ENCODE measurements around the gene CDKN2AIPNL. TPM values are rescaled to one million over a fixed set of nuclear protein-coding genes. Genes with fewer than 3 reads are reported as not detected.

Gene CDKN2AIPNL
- total RNA-seq, 3 donors from 2014 or later, result 16.0 to 24.4 (median 17.1) TPM

DNA sequence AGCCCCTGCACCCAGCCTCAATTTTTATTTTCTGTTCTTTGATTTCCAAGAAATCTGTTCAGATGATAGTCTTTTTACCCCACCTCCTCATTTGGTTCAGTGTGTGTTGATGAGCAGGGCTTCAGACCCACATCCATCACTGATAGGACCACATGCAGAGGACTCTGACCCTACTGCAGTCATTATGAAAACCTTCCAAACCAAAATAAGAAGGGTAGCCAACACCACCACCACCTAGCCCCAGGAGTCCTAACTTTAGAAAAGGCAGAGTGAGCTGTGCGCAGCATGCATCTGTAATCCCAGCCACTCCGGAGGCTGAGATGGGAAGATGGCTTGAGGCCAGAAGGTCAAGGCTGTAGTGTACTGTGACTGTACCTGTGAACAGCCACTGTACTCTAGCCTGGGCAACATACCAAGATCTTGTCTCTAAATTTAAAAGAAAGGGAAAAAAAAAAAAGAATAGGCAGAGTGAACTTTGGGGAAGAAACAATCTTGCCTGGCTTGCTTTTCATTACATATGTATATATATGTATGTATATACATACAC is 13.0 kb downstream of the CDKN2AIPNL start:
- Histone ChIP-seq H3K4me3 (no peak overlapping the region), H3K36me3 (ENCODE audit: low read depth) (no peaks in the 10 kb centered on the region), H3K4me1 (ENCODE audit: low read depth) (no peaks in the 10 kb centered on the region), H3K9me3 (no peaks in the 10 kb centered on the region)
- ATAC-seq, result no peak
- intact Hi-C loops (cut with DNase I, micrococcal nuclease), result no loop called here
- DNase-seq, result no peak
- TF ChIP-seq, protein P1, sequence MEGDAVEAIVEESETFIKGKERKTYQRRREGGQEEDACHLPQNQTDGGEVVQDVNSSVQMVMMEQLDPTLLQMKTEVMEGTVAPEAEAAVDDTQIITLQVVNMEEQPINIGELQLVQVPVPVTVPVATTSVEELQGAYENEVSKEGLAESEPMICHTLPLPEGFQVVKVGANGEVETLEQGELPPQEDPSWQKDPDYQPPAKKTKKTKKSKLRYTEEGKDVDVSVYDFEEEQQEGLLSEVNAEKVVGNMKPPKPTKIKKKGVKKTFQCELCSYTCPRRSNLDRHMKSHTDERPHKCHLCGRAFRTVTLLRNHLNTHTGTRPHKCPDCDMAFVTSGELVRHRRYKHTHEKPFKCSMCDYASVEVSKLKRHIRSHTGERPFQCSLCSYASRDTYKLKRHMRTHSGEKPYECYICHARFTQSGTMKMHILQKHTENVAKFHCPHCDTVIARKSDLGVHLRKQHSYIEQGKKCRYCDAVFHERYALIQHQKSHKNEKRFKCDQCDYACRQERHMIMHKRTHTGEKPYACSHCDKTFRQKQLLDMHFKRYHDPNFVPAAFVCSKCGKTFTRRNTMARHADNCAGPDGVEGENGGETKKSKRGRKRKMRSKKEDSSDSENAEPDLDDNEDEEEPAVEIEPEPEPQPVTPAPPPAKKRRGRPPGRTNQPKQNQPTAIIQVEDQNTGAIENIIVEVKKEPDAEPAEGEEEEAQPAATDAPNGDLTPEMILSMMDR (IDR thresholded peaks at IDR 0.05), result no peak

- TF ChIP-seq, protein P1 (IDR thresholded peaks at IDR 0.05), result no peak
- no peaks in the 10 kb centered on the region for H3K9me3 ChIP-seq
- no peaks in the 10 kb centered on the region for H3K36me3 ChIP-seq (ENCODE audit: low read depth)
- no peak overlapping the region for H3K4me3 ChIP-seq
- H3K4me1 ChIP-seq (ENCODE audit: low read depth), result no peaks in the 10 kb centered on the region
- no peak for DNase-seq
- ATAC-seq, result no peak
- intact Hi-C loops (cut with DNase I, micrococcal nuclease), result no loop called here
Observed at GRCh38 chr5:134397196-134397595, 14.5 kb downstream of the CDKN2AIPNL start.

GRCh38 chr5:134396274-134396673 is 15.4 kb downstream of the CDKN2AIPNL start:
- DNase-seq (no peak), ATAC-seq (peak; percentile 52)
- H3K9me3 ChIP-seq, result no peaks in the 10 kb centered on the region
- no peaks in the 10 kb centered on the region for H3K4me1 ChIP-seq (ENCODE audit: low read depth)
- TF ChIP-seq, protein P1 (IDR thresholded peaks at IDR 0.05), result no peak
- intact Hi-C loops (cut with DNase I, micrococcal nuclease), result no loop called here
- no peaks in the 10 kb centered on the region for H3K36me3 ChIP-seq (ENCODE audit: low read depth)
- no peak overlapping the region for H3K4me3 ChIP-seq

GRCh38 chr5:134394932-134395331 is 16.7 kb downstream of the CDKN2AIPNL start:
- Histone ChIP-seq H3K9me3 (no peaks in the 10 kb centered on the region), H3K36me3 (ENCODE audit: low read depth) (peaks cover 5% of the 10 kb centered on the region), H3K4me1 (ENCODE audit: low read depth) (no peaks in the 10 kb centered on the region), H3K4me3 (no peak overlapping the region)
- ATAC-seq, result no peak
- intact Hi-C loops (cut with DNase I, micrococcal nuclease), result no loop called here
- DNase-seq, result no peak
- TF ChIP-seq, protein P1 (IDR thresholded peaks at IDR 0.05), result no peak

GRCh38 chr5:134392301-134392700 is 19.4 kb downstream of the CDKN2AIPNL start:
- no peak overlapping the region for H3K4me3 ChIP-seq
- no peaks in the 10 kb centered on the region for H3K4me1 ChIP-seq (ENCODE audit: low read depth)
- H3K36me3 ChIP-seq (ENCODE audit: low read depth), result peaks cover 10% of the 10 kb centered on the region
- intact Hi-C loops (cut with DNase I, micrococcal nuclease), result no loop called here
- no peaks in the 10 kb centered on the region for H3K9me3 ChIP-seq
- DNase-seq (no peak), ATAC-seq (no peak)
- TF ChIP-seq, protein P1 (IDR thresholded peaks at IDR 0.05), result no peak

- no peak for ATAC-seq
- Histone ChIP-seq H3K36me3 (ENCODE audit: low read depth) (peaks cover 10% of the 10 kb centered on the region), H3K9me3 (no peaks in the 10 kb centered on the region), H3K4me1 (ENCODE audit: low read depth) (no peaks in the 10 kb centered on the region), H3K4me3 (no peak overlapping the region)
- TF ChIP-seq, protein P1 (IDR thresholded peaks at IDR 0.05), result no peak
- intact Hi-C loops (cut with DNase I, micrococcal nuclease), result no loop called here
- no peak for DNase-seq
Observed at GRCh38 chr5:134387443-134387842, 24.2 kb downstream of the CDKN2AIPNL start.

All from mucosa of descending colon (tissue), 3 donors.